ENCODE results near the gene LRIT3. TPM values are rescaled to one million over a fixed set of nuclear protein-coding genes. Genes with fewer than 3 reads are reported as not detected.
"Not testable (repeated sequence)": the region's sequence is repeated elsewhere in the genome, so short reads cannot be mapped to it uniquely, and the experiment has no call there.

Gene LRIT3
- total and polyA plus RNA-seq, 10 donors = 0.13 to 0.94 (median 0.28) TPM

DNA sequence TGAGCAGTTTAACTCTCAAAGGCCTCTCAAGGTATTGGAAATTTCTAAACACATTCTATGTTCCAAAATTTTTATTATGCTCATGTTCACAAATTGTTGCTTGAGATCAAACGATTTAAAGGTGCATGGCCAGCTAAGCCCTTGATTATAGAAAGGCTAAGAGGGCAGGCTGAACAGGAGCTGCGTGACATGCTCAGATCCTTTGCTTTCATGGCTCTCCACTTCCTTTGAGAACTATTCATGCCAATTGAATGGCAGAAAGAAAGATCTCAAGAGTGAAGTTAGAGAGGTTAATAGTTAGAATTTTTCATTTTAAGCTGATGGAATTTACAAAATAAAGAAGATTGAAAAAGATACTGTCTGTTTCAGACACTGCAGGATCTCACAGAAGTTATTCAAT is 594 bp downstream of the LRIT3 start:
- Histone ChIP-seq H3K4me1 (no peaks in the 10 kb centered on the region), H3K27ac (no peak overlapping the region), H3K4me3 (no peak overlapping the region), H3K9me3 (no peaks in the 10 kb centered on the region), H3K36me3 (no peaks in the 10 kb centered on the region), H3K27me3 (replicated peaks in 1 of 7) (no peaks in the 10 kb centered on the region)
- WGBS, 5 donors = 80 to 90% (median 84%) methylated on average over 2 of the region's 2 CpGs
- no peak for DNase-seq
- TF ChIP-seq, protein P1, sequence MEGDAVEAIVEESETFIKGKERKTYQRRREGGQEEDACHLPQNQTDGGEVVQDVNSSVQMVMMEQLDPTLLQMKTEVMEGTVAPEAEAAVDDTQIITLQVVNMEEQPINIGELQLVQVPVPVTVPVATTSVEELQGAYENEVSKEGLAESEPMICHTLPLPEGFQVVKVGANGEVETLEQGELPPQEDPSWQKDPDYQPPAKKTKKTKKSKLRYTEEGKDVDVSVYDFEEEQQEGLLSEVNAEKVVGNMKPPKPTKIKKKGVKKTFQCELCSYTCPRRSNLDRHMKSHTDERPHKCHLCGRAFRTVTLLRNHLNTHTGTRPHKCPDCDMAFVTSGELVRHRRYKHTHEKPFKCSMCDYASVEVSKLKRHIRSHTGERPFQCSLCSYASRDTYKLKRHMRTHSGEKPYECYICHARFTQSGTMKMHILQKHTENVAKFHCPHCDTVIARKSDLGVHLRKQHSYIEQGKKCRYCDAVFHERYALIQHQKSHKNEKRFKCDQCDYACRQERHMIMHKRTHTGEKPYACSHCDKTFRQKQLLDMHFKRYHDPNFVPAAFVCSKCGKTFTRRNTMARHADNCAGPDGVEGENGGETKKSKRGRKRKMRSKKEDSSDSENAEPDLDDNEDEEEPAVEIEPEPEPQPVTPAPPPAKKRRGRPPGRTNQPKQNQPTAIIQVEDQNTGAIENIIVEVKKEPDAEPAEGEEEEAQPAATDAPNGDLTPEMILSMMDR (IDR thresholded peaks at IDR 0.05 in 8 of 11, conservative IDR thresholded peaks at IDR 0.05 in 3 of 11) = no peak
- TF ChIP-seq POLR2A (IDR thresholded peaks at IDR 0.05) (no peak), POLR2AphosphoS5 (IDR thresholded peaks at IDR 0.05) (no peak)
- intact Hi-C loops (cut with DNase I; ENCODE audit: low total_unique reads) = no loop called here

DNA sequence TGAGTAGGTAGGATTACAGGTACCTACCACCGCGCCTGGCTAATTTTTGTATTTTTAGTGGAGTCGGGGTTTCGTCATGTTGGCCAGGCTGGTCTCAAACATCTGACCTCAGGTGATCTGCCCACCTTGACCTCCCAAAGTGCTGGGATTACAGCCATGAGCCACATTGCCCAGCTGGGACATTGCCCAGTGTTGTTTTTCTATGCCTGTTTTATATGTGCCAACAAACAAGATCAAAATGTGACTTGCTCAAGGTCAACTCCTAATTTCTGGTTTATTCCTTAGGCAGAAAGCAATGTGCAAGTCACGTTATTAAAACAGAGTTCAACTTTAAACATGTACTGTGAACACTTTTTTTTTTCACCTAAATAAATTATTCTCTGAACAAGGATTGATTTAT is 2.7 kb downstream of the LRIT3 start:
- TF ChIP-seq POLR2AphosphoS5 (IDR thresholded peaks at IDR 0.05) (no peak), POLR2A (IDR thresholded peaks at IDR 0.05) (no peak)
- TF ChIP-seq, protein P1 (IDR thresholded peaks at IDR 0.05 in 8 of 11, conservative IDR thresholded peaks at IDR 0.05 in 3 of 11) = no peak
- WGBS, 5 donors = 70 to 86% (median 74%) methylated on average over 5 of the region's 5 CpGs
- H3K27me3 ChIP-seq (replicated peaks in 1 of 7) = no peaks in the 10 kb centered on the region
- H3K36me3 ChIP-seq = no peaks in the 10 kb centered on the region
- no peaks in the 10 kb centered on the region for H3K4me1 ChIP-seq
- H3K9me3 ChIP-seq = no peaks in the 10 kb centered on the region
- intact Hi-C loops (cut with DNase I; ENCODE audit: low total_unique reads) = no loop called here
- H3K4me3 ChIP-seq = no peak overlapping the region
- DNase-seq = no peak
- no peak overlapping the region for H3K27ac ChIP-seq

DNA sequence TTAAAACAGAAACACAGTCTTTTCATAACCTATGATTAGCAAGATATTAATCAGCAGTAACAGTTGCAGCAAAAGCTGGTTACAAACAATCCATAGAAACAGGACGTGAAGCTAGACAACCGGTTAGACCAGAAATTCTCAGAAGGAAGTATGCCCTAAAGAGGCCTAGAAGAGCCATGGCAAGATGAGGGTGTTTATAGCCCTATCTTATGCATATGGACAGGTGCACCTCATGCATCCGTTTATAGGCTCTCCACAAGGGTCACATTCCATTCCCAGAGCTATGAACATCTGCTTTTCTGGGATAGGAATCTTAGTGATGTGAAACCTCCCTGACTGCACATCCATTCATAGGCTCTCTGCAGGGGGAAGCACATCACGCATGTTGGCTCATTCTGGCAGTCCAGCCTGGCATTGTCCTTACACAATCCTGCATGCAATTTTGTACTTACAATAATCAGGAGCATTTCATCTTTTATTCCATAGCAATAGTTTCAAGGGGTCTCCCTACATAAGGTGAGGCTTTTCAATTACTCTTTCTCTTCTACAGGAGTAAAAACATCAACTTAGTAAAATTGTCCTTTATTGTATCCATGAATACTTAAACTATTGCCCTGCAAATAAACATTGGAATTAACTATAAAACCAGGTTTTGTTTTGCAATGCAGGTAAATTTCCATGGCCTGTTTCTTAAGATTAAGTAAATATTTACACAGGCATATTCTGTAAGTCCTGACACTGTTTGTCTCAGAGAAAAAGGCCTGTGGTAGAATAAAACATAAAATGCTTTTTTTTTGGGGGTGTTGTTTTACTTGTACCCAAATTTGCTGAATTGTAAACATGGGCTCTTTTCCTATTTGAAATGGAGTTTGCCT is 11.8 kb downstream of the LRIT3 start:
- DNase-seq; intact Hi-C loops (cut with DNase I; ENCODE audit: low total_unique reads); H3K27ac ChIP-seq; H3K36me3 ChIP-seq; H3K4me1 ChIP-seq; H3K27me3 ChIP-seq (replicated peaks in 1 of 7); H3K4me3 ChIP-seq: not testable (repeated sequence)
- peaks cover 0 to 41% (median 30%) of the 10 kb centered on the region in 8 donors for H3K9me3 ChIP-seq
- WGBS, 5 donors = 78 to 92% (median 84%) methylated on average over 4 of the region's 4 CpGs

DNA sequence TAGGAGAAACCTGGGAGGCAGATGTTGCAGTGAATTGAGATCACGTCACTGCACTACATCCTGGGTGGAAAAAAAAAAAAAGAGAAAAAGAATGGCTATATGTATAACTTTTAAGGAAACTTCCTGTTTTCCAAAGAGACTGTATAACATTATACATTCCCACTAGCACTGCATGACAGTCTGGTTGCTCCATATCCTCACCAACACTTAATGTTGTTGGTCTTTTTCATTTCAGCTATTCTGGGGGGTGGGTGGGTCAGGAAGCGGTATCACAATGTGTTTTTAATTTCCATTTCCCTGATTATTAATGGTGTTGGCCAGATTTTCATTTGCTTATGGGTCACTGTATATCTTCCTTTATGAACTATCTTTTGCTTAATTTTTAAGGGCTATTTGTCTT is 13.4 kb downstream of the LRIT3 start:
- TF ChIP-seq, protein P1 (IDR thresholded peaks at IDR 0.05 in 8 of 11, conservative IDR thresholded peaks at IDR 0.05 in 3 of 11) = no peak
- TF ChIP-seq POLR2A (IDR thresholded peaks at IDR 0.05) = no peak
- no peak for TF ChIP-seq POLR2AphosphoS5 (IDR thresholded peaks at IDR 0.05)
- WGBS, 5 donors = 88 to 97% (median 92%) methylated on average over 2 of the region's 2 CpGs
- Histone ChIP-seq H3K4me3 (no peak overlapping the region), H3K4me1 (no peaks in the 10 kb centered on the region), H3K36me3 (no peaks in the 10 kb centered on the region), H3K27ac (no peak overlapping the region), H3K27me3 (replicated peaks in 1 of 7) (no peaks in the 10 kb centered on the region), H3K9me3 (peaks cover 0 to 41% (median 30%) of the 10 kb centered on the region in 8 donors)
- no peak for DNase-seq
- intact Hi-C loops (cut with DNase I; ENCODE audit: low total_unique reads) = no loop called here
